Cortex of kidney (tissue), 1 donor: Measurements from ENCODE around the gene ITGB2.
"Not testable (repeated sequence)": the region's sequence is repeated elsewhere in the genome, so short reads cannot be mapped to it uniquely, and the experiment has no call there.

Experiments
- DNase-seq: peaks from one replicate; lab custom pipeline; 2025; lab: John Stamatoyannopoulos, UW

The ITGB2 gene

DNA sequence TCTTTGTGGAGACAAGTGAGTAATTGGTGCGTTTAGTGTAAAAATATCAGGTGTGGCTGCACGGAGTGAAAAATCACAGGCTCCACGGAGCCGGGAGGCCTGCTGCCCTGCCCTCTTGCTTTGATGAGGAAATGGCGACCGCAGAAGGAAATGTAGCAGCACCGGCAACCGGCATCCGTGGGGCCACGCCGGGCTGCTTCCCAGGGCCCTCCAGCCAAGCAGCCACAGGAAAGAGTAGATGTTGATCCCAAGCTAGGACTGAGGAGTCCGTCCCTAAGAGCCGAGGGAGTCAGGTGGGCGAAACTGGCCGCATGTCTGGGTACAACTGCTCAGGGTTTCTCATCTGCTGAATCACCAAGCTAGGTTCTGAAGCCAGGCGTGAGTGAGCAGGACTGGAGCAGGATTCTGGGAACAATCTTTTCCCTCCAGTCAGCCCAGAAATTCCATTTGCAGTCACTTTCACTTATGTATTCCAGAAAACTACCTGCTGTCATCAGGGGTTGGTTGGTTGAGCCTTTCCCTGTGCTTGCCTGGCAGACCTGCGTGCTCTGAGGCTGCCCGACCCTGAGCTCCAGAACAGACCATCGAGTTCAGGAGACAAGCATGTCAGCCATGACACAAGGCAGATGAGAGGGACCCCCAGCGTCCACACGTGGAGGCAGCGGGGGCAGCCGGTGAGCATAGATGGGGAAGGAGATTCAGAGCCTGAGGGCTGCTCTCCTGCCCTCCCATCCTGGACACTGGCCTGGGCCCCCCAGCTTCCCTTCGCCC is 5.8 kb upstream of the ITGB2 start:
- DNase-seq = no peak

GRCh38 chr21:44925378-44925755 is 4.7 kb upstream of the ITGB2 start:
- no peak for DNase-seq

GRCh38 chr21:44924606-44925377 is 4.1 kb upstream of the ITGB2 start:
- DNase-seq = no peak

DNA sequence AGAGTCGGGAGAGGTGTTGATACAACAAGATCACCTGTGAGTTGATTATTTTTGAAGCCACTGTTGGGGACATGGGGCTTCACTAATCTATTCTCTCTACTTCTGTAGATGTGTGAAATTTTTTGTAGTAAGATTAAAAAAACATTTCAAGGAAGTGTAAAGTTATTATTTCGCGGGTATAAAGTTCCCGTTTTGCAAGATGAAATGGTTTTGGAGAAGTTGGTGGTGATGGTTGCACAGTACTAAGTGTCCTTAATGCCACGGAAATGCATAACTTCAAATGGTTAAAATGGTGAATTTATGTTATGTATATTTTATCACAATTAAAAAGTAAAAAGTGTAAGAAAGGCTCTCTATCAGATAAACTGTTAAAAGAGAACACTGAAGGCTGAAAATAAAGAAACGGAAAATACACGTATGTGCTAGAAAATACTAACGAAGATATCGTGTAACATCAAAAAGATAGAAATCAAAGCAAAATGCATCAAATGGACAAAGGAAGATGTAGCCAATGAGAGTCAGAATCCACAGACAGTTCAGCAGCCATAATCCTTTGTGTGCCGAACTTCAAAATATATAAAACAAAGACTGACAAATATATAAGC is 2.9 kb upstream of the ITGB2 start:
- DNase-seq = no peak

DNA sequence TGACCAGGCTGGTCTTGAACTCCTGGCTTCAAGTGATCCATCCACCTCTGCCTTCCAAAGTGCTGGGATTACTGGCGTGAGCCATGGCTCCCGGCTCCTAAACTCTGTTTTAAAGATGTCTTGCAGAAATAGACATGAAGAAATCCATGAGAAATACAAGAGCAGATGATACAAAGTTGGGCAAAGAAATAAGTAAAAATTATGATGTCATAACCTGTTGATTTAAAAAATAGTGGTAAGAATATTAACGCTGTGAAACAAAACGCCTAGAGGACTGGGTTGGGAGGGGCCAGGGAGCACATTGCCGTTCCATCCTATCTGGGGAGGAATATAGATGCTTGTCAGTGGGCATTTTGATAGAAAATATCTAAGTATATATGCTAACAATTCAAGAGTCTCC is 1.2 kb upstream of the ITGB2 start:
- DNase-seq = no peak

DNA sequence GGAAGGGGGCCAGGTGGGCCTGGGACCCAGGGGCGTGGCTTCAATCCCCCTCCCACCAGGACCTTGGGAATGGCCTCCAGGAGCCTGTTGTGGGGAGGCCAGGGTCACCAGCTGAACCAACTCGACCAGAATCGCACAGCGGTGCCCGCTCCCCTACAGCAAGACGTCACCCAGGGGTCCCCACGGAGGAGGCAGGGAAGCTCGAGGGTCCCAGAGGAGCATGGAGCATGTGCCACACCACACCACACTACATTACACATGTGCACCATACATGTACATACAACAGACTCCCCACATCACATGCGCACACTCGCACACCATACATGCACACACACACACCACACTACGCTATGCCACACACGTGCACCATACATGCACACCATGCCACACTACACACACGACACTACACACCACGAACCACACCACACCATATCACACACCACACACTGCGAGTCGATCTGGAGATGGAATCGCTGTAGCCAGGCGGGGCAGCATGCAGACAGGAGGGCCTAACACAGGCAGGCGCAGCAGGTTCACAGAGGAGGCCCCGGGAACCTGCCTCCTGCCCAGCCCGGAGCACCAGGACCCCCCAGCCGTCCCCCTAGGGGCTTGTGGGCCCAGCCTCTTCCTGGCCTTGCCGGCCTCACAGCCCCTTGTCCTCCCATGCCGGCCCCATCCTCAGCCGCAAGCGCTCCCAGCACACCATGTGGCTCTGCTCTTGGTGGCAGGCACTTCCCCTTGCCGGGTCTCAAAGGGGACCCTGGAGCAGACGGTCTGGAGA is 596 bp downstream of the ITGB2 start:
- DNase-seq = no peak

GRCh38 chr21:44919111-44919912 is 1.4 kb downstream of the ITGB2 start:
- no peak for DNase-seq

- DNase-seq = no peak
Observed at GRCh38 chr21:44918581-44919033, 2.1 kb downstream of the ITGB2 start.

DNA sequence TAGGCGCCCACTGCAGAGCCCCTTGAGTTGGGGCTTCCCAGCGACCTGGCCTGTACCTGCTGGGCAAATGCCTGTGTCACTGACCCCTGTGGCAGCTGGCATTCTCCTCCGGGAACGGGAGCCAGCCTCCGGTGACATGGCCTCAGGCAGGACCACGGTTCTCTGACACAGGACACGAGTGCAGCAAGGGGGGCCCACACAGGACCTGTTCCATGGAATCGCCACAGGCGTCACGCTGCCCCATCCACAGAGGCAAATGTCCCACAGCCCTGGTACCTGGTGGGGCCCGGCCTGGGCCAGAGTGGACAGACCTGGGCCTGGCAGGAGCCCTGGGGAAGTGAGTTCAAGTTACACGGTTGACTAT is 2.6 kb downstream of the ITGB2 start:
- DNase-seq = no peak

GRCh38 chr21:44917446-44918106 is 3.1 kb downstream of the ITGB2 start:
- DNase-seq = no peak

DNA sequence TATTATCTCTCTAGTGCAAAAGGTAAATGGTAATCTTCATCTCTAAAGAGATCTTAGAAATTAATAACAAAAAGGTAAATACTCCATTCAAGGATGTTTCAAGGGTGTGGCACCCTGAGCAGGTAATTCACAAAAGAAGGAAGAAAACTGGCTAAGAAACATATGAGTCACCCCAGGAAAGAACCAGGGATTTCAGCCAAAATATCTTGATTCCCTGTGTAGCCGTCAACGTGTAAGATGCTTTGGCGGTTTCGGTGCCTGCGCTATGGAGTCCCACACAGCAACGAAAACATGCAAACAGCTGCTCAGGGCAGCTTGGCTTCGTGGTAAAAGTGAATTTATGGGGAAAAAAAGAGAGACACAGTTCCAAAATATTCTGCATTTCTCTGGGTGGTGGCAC is 3.7 kb downstream of the ITGB2 start:
- no peak for DNase-seq

GRCh38 chr21:44914176-44914874 is 6.4 kb downstream of the ITGB2 start:
- DNase-seq = no peak

DNA sequence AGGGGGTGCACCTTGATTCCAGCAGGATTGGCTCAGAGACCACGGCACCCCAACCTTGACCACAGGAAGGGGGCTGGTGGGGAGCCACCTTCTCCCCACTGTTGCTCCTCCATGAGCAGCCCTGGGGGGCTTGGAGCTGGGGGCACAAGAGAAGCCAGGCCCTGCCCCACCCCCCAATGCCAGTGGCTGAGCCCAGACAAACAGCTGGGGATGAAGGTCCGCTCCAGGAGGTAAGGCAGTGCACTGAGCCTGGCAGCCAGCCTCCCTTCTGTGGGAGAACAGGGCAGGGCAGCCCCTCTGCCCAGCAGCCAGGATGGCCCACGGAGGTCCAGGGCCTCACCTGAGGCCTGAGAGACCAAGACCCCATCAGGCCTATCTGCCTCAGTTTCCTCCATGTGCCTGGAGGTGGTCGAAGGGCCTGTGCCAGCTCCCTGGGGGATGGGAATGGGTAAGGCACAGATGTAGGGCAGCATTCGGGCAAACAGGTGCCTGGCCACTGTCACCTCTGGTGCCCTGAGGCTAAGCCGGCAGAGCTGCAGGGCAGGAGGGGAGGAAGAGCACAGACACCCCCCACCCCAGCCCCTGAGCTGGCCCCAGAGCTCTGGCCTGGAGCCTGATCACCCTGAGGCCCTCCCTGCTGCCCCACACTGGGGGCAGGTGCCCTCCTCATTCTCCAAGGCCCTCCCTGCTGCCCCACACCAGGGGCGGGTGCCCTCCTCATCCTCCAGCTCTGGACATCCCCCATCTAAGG is 7.1 kb downstream of the ITGB2 start:
- DNase-seq = no peak

DNA sequence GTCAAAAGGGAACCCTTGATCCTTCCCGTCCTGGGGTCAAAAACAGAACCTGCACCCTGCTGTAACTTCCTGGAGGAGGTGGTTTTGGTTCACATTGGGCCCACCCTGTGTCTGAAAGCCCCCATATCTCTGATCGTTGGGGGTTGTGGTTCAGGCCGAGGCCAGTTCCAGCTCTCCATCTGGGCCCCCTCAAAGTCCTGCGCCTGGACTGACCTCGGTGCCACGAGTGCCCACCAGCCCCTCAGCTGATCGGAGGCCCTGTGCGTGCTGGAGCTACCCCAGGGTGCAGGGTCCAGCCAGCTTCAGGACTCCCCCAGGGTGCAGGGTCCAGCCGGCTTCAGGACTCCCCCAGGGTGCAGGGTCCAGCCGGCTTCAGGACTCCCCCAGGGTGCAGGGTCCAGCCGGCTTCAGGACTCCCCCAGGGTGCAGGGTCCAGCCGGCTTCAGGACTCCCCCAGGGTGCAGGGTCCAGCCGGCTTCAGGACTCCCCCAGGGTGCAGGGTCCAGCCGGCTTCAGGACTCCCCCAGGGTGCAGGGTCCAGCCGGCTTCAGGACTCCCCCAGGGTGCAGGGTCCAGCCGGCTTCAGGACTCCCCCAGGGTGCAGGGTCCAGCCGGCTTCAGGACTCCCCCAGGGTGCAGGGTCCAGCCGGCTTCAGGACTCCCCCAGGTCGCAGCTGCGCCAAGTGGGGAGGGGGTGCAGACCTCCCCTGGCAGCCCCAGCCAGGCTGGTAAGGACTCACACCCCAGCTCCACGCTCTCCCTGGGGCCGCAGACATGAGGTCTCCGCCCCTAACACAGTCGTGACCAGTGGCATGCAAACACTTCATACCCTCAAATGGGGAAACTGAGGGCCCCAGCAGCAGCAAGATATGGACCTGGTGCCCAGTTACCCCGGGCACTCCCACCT is 7.9 kb downstream of the ITGB2 start:
- DNase-seq = not testable (repeated sequence)

DNA sequence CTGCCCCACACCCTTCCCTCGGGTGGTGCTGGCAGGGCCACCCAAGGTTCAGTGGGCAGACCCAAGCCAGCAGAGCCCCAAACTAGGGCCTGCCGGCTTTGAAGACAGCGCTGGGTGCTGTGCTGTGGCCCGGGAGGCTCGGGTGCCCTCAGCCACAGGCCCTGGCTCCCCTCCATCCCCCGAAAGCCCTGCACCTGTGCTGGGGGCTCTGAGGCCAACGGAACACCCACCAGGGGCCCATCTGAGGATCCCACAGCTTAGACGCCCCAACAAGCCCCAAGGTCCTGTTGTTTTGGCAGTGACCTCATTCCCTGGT is 8.6 kb downstream of the ITGB2 start:
- no peak for DNase-seq

DNA sequence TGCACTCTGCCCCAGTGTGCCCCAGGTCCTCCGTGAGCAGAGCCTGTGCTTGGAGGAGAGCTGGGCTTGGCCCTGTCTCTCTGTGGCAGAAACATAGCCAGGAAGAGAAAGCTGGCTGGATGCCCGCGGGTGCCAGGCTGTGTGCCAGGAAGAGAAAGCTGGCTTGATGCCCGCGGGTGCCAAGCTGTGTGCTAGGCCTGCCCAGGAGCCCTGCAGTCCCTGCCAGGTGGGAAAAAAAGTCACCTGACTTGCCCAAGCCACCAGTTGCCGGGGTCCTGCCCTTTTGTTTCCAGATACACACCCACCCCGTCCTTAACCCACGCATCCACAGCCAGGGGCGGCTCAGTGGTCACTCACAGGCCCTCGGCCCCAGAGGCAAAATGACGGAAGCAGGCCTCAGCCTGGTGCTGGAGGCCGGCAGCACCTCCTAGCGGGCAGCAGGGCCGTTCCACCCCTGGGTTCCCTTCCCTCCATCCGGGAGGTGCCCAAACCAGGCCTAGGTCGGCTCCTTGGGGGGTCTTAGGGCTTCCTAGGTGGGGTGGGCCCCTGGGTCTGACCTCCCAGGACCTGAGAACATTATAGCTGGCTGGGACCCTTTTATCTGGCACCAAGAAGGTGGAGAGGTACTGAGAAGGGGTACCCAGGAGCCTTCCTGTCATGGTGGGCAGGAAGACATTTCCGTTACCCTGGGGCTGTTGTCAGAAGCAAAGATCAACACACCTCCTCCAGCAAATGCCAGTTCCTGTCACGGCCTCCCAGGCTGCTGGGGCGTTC is 9.1 kb downstream of the ITGB2 start:
- DNase-seq = no peak

DNA sequence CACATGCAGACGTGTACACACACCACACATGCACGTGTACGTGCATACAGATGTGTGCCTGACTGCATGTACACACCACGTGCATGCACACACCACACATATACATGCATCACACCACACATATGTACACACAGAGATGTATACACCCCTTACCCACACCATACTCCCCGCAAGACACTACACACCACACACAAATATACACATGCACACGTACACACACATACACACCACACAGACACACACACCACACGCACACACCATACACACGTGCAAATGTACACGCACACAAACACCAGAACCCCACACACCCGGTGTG is 9.7 kb downstream of the ITGB2 start:
- no peak for DNase-seq
